ENCODE measurements around the gene DNAH2.
"Not testable (repeated sequence)": the region's sequence is repeated elsewhere in the genome, so short reads cannot be mapped to it uniquely, and the experiment has no call there.

The DNAH2 gene

DNA sequence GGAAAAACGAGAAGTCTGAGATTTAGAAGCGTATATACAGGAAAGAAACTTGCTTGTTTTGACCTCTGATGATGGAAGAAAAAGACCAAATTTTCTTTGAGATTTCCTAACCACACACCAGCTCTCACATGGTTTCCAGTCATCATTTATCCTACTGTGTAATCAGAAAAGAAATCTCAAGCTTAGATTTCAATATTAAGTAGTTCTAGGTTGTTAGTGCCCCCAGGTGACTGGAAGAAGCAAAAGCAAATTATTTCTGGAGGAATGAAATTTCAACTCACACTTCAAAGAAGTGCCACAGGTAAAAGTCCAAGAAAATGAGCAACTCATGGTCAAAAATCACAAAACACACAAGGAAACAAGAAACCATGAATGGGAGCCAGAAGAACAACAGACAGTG, 64.7 kb downstream of the DNAH2 start:
- DNase-seq = no peak

DNA sequence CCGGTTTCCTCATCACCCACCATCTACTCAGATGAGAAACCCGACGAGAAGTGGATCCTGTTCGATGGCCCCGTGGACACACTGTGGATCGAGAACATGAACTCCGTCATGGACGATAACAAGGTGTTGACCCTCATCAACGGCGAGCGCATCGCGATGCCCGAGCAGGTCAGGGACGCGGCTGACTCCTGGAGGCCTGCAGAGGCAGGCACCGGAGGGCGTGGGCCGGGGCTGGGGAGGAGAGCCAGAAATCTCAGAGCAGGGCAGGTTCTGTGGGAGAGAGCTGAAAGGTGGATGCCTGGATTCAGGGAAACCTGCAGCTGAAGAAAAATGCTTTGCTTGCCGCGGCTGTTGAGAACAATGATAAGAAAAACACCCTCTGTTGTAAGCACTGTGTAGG, 69.3 kb downstream of the DNAH2 start:
- no peak for DNase-seq

DNA sequence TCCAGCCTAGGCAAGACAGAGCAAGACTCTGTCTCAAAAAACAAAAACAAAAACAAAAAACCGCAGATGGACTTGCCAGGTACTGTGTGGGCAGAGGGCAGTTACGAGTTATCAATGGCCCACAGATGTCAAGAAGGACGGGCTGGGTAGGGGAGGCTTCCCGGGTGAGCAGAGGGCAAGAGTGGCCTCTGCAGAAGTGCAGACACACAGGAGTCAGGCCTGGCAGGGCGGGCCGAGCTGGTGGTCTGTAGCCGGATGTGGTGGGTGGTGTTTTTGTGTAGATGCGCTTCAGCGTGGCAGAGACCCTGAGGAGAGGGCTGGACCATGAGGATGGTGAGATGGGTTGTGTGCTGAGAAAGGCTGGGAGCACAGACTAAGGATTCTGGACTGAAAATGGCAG, 71.6 kb downstream of the DNAH2 start:
- no peak for DNase-seq

DNA sequence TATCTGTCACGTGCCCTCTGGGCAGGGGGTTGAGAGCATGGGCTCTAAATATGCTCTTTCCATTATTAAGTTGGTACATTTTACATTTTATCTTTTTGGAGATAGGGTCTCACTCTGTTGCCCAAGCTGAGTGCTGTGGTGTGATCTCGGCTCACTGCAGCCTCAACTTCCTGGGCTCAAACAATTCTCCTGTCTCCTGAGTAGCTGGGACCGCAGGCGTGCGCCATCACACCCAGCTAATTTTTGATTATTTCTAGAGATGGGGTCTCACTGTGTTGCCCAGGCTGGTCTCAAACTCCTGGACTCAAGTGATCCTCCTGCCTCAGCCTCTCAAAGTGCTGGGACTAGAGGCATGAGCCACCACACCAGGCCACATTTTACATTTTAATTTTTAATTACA, 72.6 kb downstream of the DNAH2 start:
- no peak for DNase-seq

DNA sequence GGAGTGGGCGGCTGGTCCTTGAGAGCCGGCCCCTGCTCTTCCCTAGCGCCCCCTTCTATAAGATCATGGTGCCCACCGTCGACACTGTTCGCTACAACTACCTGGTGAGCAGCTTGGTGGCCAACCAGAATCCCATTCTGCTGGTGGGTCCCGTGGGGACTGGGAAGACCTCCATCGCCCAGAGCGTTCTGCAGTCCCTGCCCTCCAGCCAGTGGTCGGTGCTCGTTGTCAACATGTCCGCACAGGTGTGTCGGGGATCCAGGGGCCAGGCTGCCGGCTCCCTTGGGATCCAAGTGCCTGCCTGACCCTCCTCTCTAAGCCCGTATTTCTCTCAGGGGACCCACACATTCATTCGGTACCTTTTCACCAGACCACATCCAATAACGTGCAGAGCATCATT, 75.1 kb downstream of the DNAH2 start:
- DNase-seq = no peak

DNA sequence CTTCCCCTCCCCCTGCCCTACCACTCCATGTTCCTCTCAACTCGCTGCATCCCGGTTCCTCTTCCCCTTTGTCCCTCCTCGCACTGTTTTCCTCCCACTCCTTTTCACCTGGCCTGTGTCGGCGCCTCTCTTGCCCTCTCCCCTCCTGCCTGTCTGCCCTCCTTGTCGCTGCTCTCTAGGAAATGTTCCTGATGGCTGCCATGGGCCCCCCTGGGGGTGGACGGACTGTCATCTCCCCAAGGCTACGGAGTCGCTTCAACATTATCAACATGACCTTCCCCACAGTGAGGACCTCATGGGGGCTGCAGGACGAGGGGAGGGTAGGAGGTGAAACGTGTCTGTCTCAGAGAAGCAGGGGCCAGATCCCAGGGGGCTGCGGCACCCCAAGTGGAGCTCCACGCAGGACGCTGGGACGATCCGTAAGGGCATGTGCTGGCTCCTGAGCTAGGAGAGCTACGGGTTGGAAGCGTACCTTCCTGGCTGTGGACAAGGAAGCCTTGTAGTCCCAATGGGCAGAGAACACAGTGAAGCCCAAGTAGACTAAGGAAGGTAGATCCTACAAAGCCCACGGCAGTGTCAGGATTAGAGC, 76.6 kb downstream of the DNAH2 start:
- DNase-seq = no peak

DNA sequence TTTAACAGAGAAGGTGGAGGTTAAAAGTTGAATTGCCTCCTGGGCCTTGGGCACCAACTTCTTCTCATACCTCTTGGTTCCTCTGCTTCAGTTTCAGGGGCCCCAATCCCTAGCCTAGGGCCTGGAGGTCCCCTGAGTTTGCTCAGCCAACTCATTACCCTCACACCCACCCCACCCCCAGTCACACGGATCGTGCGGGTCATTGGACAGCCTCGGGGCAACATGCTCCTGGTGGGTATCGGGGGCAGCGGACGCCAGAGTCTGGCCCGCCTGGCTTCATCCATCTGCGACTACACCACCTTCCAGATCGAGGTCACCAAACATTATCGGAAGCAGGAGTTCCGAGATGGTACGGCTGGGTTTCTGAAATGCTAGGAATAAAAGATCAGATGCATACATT, 80.4 kb downstream of the DNAH2 start:
- DNase-seq = no peak

DNA sequence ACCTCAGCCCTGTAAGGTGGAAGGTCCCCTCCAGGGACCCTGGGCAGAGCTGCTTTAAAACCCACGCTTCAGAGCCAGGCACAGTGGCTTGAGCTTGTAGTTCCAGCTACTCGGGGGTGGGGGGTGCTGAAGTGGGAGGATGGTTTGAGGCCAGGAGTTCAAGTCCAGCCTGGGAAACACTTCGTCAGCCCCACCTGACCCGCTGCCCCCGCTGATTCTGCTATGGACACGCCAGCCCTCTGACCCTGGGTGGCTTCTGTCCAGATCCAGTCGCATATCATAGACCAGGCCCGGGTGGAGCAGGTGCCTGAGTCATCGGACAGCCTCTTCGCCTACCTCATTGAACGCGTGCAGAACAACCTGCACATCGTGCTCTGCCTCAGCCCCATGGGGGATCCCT, 81.3 kb downstream of the DNAH2 start:
- DNase-seq = no peak

DNA sequence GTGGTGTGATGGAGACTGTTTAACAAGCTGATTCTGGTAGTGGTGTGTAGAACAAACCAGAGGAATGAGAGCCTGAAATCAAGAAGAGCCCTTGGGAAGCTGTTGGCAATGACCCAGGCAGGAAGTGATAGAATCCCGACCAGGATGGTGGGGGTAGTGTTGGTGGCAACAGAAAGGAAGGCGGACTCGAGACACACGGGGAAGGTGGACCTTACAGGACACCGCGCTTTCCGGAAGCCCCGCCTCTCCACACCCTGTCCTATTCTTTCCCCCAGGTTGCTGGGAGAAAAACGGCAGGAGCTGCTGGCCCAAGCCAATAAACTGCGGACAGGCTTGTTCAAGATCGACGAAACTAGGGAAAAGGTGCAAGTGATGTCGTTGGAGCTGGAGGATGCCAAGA, 86.4 kb downstream of the DNAH2 start:
- DNase-seq = no peak

DNA sequence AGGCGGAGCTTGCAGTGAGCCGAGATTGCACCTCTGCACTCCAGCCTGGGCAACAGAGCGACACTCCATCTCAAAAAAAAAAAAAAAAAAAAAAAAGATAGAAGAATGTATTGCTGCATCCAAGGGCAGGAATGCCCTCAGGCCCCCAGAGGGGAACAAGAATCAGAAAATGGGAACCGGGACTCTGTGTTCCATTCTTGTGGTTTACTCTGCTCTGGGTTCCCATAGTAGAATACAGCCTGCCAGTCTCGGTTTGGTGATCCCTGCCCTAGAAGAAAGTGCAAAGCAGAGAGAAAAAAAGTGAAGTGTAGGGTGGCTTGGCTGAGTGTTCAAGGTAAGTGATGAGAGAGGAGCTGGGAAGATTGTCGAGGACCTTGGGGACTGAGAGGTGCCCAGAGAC, 89.0 kb downstream of the DNAH2 start:
- no peak for DNase-seq

DNA sequence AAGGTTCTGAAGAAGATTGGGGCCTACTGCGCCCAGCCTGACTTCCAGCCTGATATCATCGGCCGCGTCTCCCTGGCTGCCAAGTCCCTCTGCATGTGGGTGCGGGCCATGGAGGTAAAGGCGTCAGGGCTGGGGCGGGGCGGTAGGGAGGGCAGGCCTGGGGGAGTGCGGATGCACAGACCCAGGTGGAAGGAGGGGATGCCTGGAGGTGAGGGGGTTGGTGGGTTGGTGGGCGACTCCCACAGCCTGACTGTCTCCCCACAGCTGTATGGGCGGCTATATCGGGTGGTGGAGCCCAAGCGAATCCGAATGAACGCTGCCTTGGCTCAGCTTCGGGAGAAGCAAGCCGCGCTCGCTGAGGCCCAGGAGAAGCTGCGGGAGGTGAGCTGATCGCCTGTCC, 89.7 kb downstream of the DNAH2 start:
- DNase-seq = no peak

DNA sequence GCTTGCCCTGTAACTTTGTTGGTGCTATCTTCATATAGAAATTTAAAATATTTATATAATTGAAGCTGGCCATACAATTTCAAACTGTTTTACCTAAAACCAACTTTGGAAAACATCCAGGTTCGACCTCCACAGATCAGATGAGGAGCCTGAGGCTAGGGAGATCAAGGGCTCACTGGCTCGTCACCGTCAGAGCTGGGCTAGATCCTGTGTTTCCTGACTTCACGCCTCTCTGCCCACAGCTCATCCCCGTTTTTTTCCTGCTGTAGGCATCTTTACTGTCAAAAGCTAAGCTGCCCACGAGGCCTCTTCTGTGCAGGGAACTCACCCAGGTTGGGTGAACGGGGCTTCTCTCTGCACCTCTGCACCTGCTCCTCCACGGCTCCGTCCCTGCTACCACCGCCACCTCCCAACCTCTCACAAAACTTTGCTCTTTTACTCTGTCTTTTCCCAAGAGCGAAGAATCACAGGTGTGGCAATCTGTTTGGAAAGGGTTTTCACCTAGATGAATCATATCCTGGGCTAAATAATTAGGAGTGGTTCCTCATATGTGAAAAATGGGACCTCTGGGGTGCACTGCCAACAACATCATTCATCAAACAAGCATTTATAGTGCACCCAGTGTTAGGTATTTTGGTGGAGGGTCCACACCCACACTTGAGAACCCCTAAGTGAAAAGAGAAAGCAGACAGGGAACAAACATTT, 91.7 kb downstream of the DNAH2 start:
- no peak for DNase-seq

DNA sequence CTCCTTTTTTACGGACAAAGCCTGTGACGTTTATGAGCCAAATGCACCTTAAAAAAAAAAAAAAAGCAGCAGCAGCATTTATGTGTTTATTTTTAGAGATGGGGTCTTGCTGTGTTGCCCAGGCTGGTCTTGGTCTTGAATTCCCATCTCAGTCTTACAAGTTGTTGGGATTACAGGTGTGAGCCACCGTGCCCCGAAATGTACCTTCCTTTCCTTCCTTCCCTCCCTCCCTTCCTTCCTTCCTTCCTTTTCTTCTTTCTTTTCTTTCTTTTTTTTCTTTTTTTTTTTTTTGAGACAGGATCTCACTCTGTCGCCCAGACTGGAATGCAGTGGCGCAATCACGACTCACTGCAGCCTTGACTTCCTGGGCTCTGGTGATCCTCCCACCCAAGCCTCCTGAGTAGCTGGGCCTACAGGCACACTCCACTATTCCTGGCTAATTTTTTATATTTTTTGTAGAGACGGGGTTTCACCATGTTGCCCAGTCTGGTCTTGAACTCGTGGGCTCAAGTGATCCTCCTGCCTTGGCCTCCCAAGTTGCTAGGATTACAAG, 92.3 kb downstream of the DNAH2 start:
- not testable (repeated sequence) for DNase-seq

DNA sequence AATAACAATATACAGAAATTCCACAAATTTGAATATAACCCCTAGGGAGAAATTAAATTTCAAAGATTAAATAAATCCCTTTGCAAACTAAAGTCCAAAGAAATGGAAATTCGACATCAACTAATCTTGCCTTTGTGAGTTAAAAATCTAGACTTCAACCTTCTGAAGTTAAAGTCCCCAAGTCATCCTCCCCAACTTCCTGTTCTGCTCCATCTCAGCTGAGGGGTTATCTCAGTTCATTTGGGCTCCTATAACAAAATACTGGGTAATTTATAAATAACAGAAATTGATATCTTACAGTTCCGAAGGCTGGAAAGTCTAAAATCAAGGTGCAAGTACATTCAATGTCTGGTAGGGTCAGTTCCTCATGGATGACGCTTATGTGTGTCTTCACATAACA, 93.7 kb downstream of the DNAH2 start:
- no peak for DNase-seq

DNA sequence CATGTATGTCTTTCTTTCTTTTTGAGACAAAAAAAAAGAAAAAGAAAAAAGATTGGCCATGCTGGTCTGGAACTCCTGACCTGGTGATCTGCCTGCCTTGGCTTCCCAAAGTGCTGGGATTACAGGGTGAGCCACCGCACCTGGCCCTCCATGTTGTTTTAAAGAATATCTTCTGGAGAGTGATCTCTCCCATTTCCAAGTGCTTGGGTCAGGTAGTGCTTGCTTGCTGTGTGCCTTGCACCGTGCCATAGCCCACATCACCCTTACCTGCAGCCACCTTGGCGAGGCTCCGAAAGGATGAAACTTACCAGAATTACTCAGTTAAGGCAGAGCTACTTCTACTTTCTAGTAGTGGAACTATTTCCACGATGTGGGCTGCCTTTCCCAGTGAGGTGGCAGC, 97.4 kb downstream of the DNAH2 start:
- DNase-seq = no peak

DNA sequence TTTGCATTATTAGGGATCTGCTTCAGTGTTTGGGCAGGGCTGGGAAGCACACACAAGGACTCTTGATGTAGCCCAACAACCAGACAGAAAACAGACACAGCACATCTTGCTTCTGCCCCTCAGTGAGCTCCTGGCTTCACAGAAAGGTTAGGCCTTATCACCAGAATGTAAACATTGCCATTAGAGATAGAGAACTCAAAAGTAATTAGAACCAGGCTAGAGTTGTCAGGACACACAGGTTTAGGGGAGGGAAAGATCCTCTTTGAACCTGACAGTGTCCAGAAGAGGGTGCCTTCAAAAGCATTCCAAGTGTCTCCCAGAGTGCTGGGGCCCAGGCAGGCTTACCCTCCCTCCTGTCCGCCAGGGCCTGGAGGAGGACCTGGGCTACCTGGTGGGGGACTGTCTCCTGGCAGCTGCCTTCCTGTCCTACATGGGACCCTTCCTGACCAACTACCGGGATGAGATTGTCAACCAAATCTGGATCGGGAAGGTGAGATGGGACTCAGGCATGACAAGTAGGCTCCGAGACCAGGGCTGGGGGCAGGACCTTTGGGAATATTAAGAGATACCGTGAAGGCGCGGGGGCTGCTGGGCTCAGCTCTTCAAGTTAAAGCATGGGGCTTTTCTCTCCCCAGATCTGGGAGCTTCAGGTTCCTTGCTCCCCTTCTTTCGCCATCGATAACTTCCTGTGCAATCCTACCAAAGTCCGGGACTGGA, 99.5 kb downstream of the DNAH2 start:
- DNase-seq = no peak

DNA sequence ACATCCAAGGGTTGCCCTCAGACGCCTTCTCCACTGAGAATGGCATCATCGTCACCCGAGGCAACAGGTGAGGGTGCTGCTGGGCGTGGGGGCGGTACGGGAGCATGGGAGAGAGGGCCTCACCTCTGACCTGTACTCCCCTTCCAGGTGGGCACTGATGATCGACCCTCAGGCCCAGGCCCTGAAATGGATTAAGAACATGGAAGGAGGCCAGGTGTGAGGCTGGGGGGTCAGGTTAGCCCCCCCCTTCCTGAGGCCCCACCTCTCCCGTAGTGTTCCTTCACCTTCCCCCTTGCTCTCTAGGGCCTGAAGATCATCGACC, 100.1 kb downstream of the DNAH2 start:
- no peak for DNase-seq

DNA sequence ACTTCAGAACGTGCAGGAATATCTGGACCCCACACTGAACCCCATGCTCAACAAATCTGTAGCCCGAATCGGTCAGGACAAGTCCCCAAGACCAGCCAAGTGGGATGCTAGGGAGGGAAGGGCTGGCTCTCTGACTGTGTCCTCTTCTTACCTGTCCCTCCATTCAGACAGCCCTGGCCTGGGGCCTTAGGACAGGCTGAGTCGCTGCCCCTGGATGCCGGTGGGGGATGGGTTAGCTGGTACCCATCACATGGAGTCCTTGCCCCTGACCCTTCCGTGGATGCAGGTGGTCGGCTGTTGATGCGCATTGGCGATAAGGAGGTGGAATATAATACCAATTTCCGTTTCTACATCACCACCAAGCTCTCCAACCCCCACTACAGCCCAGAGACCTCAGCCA, 100.5 kb downstream of the DNAH2 start:
- no peak for DNase-seq

DNA sequence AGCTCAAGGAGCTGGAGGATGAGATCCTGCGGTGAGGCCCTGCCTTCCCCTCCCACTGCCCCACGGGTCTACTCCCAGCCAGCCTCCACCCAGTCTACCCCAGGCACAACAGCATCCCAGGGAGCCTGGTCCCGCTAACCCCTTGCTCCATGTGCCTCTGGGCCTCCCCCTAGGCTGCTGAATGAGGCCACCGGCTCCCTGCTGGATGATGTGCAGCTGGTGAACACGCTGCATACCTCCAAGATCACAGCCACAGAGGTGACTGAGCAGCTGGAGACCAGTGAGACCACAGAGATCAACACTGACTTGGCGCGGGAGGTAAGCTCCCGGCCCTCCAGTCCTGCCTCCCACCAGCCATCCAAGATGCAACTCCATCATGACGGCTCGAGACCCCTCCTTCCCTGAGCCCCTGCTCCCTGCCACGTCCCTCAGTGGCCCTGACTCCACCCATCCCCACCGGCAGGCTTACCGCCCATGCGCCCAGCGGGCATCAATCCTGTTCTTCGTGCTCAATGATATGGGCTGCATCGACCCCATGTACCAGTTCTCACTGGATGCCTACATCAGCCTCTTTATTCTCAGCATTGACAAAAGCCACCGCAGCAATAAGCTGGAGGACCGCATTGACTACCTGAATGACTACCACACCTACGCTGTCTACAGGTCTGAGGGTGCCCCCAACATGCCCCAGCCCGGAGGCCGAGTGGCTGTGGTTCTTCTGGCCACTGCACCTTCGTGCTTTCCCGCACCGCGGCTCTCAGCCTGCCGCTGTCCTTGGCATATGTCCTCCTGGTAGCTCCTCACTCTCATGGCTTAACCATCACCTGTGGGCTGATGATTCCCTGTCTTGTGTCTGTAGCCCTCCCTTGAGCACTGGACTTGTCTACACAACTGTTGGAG, 101.5 kb downstream of the DNAH2 start:
- no peak for DNase-seq

DNA sequence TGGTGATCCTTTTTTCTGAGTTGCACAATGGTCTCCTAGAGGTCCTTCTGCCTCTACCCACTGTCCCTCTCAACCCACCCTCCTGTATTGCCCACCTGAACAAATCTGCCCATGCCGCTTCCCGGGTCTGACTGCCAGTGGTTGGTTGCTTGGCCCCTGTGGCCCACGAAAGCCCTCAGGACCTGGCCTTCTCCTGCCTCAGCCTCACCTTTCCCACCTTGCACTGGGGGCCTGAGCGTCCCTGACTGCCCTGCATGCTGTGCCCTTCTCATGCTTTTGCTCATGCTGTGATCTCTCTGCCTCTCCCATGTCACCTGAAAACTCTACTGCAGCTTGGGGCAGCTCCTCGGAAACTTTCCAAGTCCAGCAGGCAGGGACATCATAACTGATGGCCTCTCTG, 102.7 kb downstream of the DNAH2 start:
- DNase-seq = no peak

DNA sequence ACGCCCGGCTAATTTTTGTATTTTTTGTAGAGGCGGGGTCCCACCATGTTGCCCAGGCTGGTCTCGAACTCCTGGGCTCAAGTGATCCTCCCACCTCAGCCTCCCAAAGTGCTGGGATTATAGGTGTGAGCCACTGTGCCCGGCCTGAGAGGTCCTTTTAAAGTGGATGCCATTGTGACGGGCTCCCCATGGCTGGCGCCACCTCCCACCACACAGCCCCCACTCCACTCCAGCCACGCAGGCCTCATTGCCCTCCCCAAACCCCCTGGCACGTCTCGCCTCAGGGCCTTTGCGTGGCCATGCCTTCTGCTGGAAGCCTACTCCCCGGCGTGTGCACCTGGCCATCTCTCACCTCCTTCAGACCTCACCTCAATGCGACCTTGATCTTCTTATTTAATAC, 104.6 kb downstream of the DNAH2 start:
- DNase-seq = no peak

DNA sequence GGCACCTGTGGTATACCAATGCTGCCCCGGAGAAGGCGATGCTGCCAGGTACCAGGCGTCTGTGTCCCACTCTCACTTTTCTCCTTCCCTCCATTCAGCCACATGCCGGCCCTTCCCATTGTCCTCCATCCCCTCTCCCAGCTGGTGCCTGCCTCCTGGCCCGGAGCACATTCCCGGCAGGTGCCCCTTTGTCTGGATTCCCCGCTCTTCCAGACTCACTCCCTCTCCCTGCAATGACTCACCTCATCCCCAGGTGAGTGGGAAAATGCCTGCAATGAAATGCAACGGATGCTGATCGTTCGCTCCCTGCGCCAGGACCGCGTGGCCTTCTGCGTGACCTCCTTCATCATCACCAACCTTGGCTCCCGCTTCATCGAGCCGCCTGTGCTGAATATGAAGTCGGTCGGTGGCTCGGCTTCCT, 106.0 kb downstream of the DNAH2 start:
- DNase-seq = no peak

Data from NCI-H1105 treated with DMSO at 0.1 percent for 48 hours (cell line).